GDM1 (cell line): Measurements from ENCODE around the gene NLGN1.

Experiments used
- DNase-seq: peaks from one replicate; lab custom pipeline; 2025; lab: John Stamatoyannopoulos, UW

The NLGN1 gene

DNA sequence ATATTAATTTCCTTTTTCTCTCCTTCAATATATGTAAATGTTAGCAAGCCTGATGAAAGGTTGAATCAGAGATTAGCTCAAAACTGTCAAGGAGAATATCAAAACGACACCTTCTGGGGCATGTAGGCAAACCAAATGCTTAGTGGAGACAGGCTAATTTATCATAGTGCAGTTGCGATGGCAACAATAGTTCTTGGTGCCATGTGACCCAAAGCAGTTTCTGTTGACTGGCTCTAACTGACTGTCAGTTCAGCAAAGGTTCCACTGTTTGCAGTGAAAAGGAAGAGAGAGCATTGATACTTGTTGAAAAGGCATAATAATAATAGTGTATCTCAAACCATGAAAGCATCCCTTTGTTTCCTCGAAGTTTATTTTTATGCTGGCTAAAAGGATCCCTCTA is 513.9 kb downstream of the NLGN1 start:
- no peak for DNase-seq

DNA sequence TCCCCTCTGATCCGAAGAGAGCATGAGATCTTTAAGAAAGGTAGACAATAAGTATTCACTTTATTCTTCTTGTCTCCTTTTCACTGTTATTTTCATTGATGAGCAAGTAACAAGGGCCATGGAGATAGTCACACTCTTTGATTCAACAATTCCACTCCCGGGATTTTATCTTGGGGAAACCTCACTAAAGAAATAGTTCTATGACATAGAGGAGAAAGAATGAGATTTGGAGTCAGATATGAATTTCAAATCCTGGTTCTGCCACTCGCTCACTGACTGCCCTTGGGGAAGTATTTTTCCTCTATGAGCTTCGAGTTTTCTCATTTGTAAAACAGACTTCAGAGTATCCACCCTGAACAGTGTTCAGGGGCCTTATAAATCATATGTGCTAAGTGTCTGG is 514.6 kb downstream of the NLGN1 start:
- DNase-seq = no peak

DNA sequence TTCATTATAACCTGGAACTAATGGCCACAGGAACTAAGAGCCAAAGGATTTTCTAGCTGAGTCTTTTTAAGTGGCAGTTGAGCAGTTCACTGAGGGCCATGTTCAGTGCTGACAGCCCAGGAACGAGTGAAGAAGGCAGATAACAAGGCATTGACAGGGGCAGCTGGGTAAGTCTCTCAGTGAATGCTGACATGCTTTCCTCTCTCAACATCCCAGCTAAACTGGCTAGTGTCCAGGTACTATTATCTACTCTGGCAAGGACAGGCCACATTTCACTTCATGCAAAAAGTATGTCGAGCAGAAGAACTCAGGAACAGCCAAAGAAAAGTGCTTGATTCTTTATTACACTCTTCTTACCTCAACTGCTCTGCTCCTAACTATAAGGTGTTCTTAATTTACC is 515.9 kb downstream of the NLGN1 start:
- no peak for DNase-seq

- no peak for DNase-seq
These were observed 516.5 kb downstream of the NLGN1 start for GRCh38 chr3:173913974-173914421.

GRCh38 chr3:173916799-173917198 is 519.3 kb downstream of the NLGN1 start:
- no peak for DNase-seq

- DNase-seq = no peak
These were observed 522.8 kb downstream of the NLGN1 start for GRCh38 chr3:173920386-173920785.

GRCh38 chr3:173921732-173922131 is 524.2 kb downstream of the NLGN1 start:
- no peak for DNase-seq

DNA sequence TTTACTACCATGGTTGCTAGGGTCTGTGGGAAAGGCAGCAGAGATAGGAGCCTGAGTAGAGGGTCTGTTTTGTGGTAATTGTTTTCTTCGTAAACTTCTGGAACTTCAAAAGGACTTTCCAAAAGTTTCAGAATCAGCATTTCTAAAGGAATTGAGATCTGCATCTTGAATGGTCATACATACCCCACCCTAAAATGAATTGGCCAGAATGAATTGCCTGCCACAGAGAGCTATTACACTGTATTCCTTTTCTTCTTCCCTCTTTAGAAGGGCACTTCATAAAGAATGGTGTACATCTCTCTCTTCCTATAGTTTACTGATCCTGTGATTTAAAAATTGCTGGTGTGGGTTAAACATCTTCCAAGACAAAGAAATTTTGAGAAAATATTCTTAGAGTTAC is 525.7 kb downstream of the NLGN1 start:
- DNase-seq = no peak

- DNase-seq = no peak
These were observed 532.7 kb downstream of the NLGN1 start for GRCh38 chr3:173930251-173930650.

DNA sequence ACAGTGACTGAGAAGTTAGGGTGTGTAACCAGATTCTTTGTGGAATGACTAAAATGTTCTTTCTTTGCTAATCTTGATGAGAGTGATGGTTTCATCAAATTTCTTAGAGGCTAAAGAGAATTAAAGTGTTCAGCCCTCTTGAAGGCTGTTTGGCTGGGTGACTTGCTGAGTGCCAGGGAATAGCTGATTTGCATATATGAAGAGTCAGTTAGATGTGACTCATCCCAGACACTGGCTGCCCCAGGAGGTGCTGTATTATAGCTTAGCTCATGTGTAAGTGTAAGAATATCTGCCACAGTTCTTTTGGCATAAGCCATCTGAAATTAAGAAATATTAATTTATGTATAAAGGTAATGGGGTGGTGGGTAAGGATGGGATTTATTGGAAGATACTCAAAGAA is 535.1 kb downstream of the NLGN1 start:
- no peak for DNase-seq

DNA sequence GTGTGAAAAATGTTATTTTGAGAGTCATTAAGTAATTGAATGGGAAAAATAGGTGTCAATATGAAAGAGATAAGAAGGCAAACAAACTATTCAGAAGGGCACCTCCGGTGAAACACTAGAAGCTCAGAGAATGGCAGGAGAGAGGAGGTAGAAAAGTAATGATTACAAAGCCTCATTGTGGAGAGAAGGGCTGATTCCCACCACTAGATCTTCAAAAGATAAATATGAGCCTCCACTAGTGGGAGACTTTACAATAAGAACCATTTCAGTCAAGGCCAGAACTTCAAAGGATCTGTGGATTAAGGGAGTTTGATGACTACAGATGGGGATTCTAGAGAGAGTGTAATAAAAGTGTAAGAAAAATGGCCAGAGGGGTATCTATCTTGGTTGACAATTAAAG is 535.6 kb downstream of the NLGN1 start:
- no peak for DNase-seq

GRCh38 chr3:173936316-173936715 is 538.8 kb downstream of the NLGN1 start:
- no peak for DNase-seq

GRCh38 chr3:173938159-173938558 is 540.6 kb downstream of the NLGN1 start:
- DNase-seq = no peak

- no peak for DNase-seq
These were observed 541.1 kb downstream of the NLGN1 start for GRCh38 chr3:173938616-173939015.

- DNase-seq = no peak
These were observed 541.8 kb downstream of the NLGN1 start for GRCh38 chr3:173939331-173939730.

DNA sequence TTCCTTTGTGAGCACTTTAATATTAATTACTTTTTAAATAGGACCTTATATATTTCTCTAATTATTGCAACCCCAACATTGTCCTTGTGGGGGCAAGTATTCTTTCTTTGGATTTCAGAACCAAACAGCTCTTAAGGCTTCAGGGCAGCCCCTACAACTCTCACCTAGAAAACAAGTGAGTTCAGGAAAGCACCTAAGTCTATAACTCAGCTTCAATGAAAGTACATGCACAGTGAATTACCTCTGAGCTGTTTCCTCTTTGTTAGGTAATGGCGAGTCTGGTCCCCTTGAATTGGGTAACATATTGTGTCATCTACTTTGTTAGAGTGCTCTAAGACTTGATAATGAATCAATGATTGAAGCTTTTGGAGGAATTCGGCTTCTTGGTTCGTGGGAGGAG is 545.7 kb downstream of the NLGN1 start:
- DNase-seq = no peak

DNA sequence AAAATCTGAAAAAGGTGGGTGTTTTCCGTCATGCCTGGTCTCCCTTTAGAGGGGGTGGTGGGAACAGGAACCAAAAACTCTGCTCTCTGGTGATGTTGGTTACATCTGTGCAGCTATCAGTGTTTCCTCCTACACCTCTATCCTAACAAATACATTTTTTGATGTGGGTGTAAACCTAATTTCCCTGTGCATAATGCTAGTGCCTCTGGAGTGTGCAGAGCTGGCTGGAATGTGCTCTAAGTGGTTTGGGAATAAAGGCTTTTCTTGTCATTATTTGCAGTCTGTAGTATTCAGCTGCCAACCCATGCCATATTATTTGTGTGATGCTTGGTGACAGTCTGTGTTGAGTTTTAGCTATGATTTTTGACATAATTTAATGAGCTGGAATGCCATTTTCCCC is 547.6 kb downstream of the NLGN1 start:
- DNase-seq = no peak

DNA sequence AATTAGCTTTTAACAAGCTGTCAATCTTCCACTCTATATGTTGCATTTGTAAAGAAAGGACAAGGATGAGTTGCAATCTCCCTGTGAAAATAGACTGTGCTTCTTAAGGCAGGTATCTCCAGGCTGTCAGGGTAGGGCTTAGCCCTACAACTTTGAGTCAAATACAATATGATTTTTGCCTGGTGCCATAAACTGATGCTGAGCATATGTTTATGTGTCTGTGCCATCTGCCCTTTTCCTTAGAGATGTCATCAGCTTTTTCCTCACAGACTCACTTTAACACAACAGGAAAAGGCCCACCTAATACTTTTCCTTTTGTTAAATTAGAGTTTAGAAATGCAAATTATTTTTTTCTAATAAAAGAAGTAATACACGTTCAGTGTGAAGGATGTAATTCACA is 548.3 kb downstream of the NLGN1 start:
- DNase-seq = no peak

DNA sequence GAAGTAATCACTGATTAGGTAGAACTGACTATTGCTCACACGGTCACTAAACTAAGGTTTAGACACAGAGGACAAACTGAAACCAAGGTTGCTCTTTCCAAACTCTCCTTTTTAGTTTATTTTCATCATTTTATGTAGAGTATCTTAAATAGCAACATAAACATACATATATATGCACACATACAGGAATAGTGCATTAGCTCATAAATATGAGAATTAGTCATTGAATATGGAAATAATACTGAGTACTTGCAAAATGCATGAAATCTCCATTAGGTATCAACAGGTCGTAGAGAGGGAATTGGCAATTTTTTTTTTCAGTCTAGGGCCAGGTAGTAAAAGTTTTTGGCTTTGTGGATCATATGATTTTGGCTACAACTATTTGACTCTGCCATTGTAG is 557.1 kb downstream of the NLGN1 start:
- DNase-seq = no peak

GRCh38 chr3:173957646-173958045 is 560.1 kb downstream of the NLGN1 start:
- DNase-seq = no peak

GRCh38 chr3:173958805-173959204 is 561.3 kb downstream of the NLGN1 start:
- no peak for DNase-seq

GRCh38 chr3:173970281-173970680 is 572.7 kb downstream of the NLGN1 start:
- no peak for DNase-seq

DNA sequence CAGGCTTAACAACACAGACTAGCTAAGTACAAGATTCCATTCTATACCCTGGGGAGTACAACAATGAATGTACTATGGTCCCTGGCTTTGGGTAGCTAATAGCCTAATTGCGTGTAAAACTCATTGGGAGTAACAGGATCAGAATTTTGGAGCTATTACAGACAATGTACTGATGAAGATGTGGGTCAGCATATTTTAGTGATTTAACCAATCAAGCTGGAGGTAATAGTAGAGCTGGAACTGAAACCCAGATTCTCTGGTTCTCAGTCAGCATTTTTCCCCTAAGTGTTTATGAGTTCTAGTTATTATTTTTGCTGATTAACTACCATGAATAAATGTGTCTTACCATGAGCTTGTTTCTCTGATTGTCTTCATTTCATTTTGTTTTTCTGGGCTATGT is 578.7 kb downstream of the NLGN1 start:
- DNase-seq = no peak

- no peak for DNase-seq
These were observed 580.2 kb downstream of the NLGN1 start for GRCh38 chr3:173977747-173978146.

GRCh38 chr3:173983343-173983742 is 585.8 kb downstream of the NLGN1 start:
- DNase-seq = no peak
